Ascending aorta (tissue), 2 donors: ENCODE results near the gene DVL3. TPM values are rescaled to one million over a fixed set of nuclear protein-coding genes. Genes with fewer than 3 reads are reported as not detected.
"Not testable (repeated sequence)": the region's sequence is repeated elsewhere in the genome, so short reads cannot be mapped to it uniquely, and the experiment has no call there.

Experiments used
- DNase-seq, 2 donors: peaks; one replicate each; pipeline ENCODE4 v3.0.0-alpha.2; 2019; ENCODE audit warnings: low spot score in 2 of 2
- H3K27ac ChIP-seq, 2 donors: fragments of 200-600 bp; sonication (generic); one replicate each; pipeline ENCODE4 v1.5.1; 2016 to 2017; ENCODE audit warnings: mild to moderate bottlenecking in 1 of 2
- H3K27me3 ChIP-seq: fragments of 200-600 bp; sonication (generic); one replicate; pipeline ENCODE4 v1.5.1; 2017
- H3K36me3 ChIP-seq, 2 donors: fragments of 200-600 bp; sonication (generic); one replicate each; pipeline ENCODE4 v1.5.1; 2016
- H3K4me1 ChIP-seq, 2 donors: fragments of 200-600 bp; sonication (generic); one replicate each; pipeline ENCODE4 v1.5.1; 2016 to 2017; ENCODE audit warnings: mild to moderate bottlenecking in 1 of 2
- H3K4me3 ChIP-seq, 2 donors: fragments of 200-600 bp; sonication (generic); one replicate each; pipeline ENCODE4 v1.5.1; 2016 to 2017; ENCODE audit warnings: mild to moderate bottlenecking in 1 of 2
- H3K9me3 ChIP-seq, 2 donors: fragments of 200-600 bp; sonication (generic); one replicate each; pipeline ENCODE4 v1.5.1; 2016
- intact Hi-C: fragments of 100-400 bp; cut with DNase I; formaldehyde crosslinking; loops from one replicate; pipeline ENCODE4 v1.15.1; 2023
- total RNA-seq: library from RNA; depleted of rRNA; stranded (reverse); fragments of >200 nt; gene quantifications from one replicate; pipeline ENCODE4 v1.1.0, GENCODE V29; 2016
- TF ChIP-seq, protein P1 (sequence below), 3 experiments: fragments of 200-600 bp in 2 of 3; fragments of 450-650 bp in 1 of 3; sonication (generic) in 2 of 3; IDR thresholded peaks; one replicate each; pipeline ENCODE4 v1.5.1; 2016 to 2019; ENCODE audit warnings: antibody characterized with exemption in 3 of 3, mild to moderate bottlenecking in 1 of 3, moderate library complexity in 1 of 3

The DVL3 gene
- total RNA-seq, 1 donor from 2014 or later, result 36.6 TPM

- Histone ChIP-seq H3K4me3 (peak overlapping the region; percentile 80 to 97), H3K27ac (peak overlapping the region; percentile 87 to 89), H3K9me3 (no peaks in the 10 kb centered on the region), H3K36me3 (no peaks in the 10 kb centered on the region), H3K27me3 (no peaks in the 10 kb centered on the region), H3K4me1 (peaks cover 18 to 40% of the 10 kb centered on the region in 2 donors)
- DNase-seq, result no peak
- TF ChIP-seq, protein P1, sequence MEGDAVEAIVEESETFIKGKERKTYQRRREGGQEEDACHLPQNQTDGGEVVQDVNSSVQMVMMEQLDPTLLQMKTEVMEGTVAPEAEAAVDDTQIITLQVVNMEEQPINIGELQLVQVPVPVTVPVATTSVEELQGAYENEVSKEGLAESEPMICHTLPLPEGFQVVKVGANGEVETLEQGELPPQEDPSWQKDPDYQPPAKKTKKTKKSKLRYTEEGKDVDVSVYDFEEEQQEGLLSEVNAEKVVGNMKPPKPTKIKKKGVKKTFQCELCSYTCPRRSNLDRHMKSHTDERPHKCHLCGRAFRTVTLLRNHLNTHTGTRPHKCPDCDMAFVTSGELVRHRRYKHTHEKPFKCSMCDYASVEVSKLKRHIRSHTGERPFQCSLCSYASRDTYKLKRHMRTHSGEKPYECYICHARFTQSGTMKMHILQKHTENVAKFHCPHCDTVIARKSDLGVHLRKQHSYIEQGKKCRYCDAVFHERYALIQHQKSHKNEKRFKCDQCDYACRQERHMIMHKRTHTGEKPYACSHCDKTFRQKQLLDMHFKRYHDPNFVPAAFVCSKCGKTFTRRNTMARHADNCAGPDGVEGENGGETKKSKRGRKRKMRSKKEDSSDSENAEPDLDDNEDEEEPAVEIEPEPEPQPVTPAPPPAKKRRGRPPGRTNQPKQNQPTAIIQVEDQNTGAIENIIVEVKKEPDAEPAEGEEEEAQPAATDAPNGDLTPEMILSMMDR (IDR thresholded peaks at IDR 0.05), result no peak
- intact Hi-C loops, result loop anchor here (5.0 to 10.0 kb wide), 3 partner anchors 90 to 1062 kb away; partner anchors contain the start of genes ABCC5, ALG3, EEF1AKMT4 and MCCC1
These were observed 2.0 kb downstream of the DVL3 start for GRCh38 chr3:184157206-184157605.

DNA sequence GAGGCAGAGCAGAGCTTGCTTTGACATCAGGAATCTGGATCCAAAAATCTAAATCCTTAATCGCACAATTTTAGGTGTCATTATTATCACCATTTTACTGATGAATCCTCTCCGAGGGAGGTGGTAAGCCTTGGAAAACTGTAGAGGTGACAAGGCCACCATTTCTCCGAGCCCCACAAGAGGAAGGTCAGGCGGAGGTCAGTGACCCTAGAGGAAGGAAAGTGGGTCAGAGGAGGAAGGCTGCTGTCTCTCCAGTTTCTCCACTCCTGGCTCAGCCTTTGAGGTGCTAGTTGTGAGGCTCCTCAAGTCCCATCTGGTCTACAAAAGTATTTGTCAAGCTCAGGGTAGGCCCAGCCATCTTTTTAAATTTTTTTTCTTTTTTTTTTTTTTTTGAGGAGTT lies 3.2 kb downstream of the DVL3 start:
- H3K4me3 ChIP-seq, result peak overlapping the region in 1 of 2 donors; percentile 80
- no peaks in the 10 kb centered on the region for H3K27me3 ChIP-seq
- H3K9me3 ChIP-seq, result no peaks in the 10 kb centered on the region
- no peak for DNase-seq
- H3K27ac ChIP-seq, result peak overlapping the region; percentile 12 to 56
- peaks cover 18 to 40% of the 10 kb centered on the region in 2 donors for H3K4me1 ChIP-seq
- peaks cover 4 to 8% of the 10 kb centered on the region in 2 donors for H3K36me3 ChIP-seq
- TF ChIP-seq, protein P1 (IDR thresholded peaks at IDR 0.05), result no peak
- intact Hi-C loops, result loop anchor here (5.0 to 10.0 kb wide), 3 partner anchors 89 to 1064 kb away; partner anchors contain the start of genes ABCC5, ALG3, EEF1AKMT4 and MCCC1

DNA sequence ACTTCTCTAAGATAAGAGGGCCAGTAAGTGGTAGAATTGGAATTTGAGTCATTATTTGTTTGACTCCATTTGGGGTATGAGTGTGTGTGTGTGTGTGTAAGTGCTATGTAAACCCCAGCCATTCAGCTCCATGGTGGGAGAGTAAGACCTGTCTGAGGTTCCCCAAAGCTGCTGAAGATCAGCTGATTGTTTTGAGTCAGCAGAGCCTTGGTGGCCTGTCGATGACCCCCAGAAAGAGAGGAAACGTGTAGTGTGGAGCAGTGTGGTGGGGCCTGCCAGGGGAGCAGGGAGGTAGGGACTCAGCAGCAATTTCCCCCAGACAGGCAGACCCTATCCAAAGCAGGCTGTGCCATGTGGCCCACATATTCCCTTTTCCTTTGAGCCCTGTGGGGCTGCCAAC lies 5.3 kb downstream of the DVL3 start:
- peak overlapping the region; percentile 52 to 62 for H3K27ac ChIP-seq
- no peaks in the 10 kb centered on the region for H3K27me3 ChIP-seq
- no peak for DNase-seq
- TF ChIP-seq, protein P1 (IDR thresholded peaks at IDR 0.05), result no peak
- no peaks in the 10 kb centered on the region for H3K9me3 ChIP-seq
- peaks cover 25 to 28% of the 10 kb centered on the region in 2 donors for H3K36me3 ChIP-seq
- peak overlapping the region in 1 of 2 donors; percentile 35 for H3K4me3 ChIP-seq
- peaks cover 18 to 40% of the 10 kb centered on the region in 2 donors for H3K4me1 ChIP-seq
- intact Hi-C loops, result no loop called here

DNA sequence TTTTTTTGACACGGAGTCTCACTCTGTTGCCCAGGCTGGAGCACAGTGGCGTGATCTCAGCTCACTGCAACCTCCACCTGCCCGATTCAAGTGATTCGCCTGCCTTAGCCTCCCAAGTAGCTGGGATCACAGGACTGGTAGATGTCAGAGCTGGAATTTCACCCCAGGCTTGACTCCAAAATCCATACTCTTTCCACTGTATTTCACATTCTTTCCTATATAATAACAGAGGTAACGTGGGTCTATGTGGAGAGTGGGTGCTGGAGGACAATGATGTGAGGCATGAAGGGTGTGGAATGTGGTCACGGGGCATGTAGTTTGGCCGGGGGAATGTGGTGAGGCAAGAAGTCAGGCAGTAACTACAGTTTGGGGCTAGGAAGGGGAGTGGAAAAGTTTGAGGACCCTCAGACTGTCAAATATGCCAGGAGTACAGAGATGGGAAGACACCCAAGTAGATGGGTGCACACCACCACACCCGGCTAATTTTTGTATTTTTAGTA lies 7.4 kb downstream of the DVL3 start:
- intact Hi-C loops, H3K27ac ChIP-seq, H3K27me3 ChIP-seq, DNase-seq, H3K9me3 ChIP-seq, H3K4me3 ChIP-seq: not testable (repeated sequence)
- H3K36me3 ChIP-seq, result peaks cover 46 to 50% of the 10 kb centered on the region in 2 donors
- H3K4me1 ChIP-seq, result peaks cover 9 to 32% of the 10 kb centered on the region in 2 donors

DNA sequence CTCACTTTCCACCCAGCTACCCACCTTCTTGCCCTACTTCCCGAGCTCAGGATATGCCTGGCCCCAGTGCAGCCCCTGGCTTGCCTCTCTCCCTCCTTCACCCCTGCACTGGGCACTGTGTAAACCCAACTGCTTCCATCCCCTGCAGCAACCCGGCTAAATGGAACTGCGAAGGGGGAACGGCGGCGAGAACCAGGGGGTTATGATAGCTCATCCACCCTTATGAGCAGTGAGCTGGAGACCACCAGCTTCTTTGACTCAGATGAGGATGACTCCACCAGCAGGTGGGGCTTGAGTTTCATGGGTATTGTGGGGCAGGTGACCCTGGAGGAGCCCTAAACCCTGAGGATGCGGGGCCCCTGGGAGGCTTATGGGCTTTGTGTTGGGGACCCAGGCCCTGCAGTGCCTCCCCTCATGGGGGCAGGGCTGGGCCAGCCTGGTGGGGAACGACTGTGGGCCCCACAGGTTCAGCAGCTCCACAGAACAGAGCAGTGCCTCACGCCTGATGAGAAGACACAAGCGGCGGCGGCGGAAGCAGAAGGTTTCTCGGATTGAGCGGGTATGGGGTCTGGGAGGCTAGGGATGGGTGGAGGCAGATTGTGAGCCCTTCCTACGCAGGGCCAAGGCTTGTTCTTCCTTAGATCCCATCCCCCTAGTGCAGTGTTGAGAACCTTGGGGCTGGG lies 9.6 kb downstream of the DVL3 start:
- DNase-seq, result no peak
- no peaks in the 10 kb centered on the region for H3K27me3 ChIP-seq
- no peak overlapping the region for H3K4me3 ChIP-seq
- intact Hi-C loops, result no loop called here
- TF ChIP-seq, protein P1 (IDR thresholded peaks at IDR 0.05), result no peak
- H3K27ac ChIP-seq, result no peak overlapping the region
- H3K4me1 ChIP-seq, result peaks cover 9 to 20% of the 10 kb centered on the region in 2 donors
- no peaks in the 10 kb centered on the region for H3K9me3 ChIP-seq
- peaks cover 61 to 70% of the 10 kb centered on the region in 2 donors for H3K36me3 ChIP-seq

DNA sequence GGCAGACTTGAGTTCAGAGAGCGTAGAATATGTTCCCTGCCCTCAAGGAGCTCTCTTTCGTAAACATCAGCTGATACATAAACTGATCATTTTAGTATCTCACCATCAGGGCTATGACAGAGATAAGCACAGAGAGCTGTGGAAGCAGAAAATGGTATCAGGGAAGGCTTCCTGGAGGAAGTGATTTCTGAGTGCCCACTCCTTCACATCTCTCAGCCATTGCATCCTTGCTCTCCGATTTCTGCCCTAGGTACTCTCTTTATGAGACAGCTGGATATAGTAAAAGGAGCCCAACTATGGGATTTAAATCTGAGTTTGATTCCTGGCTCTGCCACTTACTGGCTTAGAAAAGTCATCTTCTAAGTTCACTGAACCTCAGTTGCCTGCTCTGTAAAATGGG lies 10.4 kb downstream of the DVL3 start:
- H3K4me3 ChIP-seq, result no peak overlapping the region
- peaks cover 8 to 17% of the 10 kb centered on the region in 2 donors for H3K4me1 ChIP-seq
- intact Hi-C loops, result no loop called here
- H3K27me3 ChIP-seq, result no peaks in the 10 kb centered on the region
- no peak overlapping the region for H3K27ac ChIP-seq
- no peaks in the 10 kb centered on the region for H3K9me3 ChIP-seq
- TF ChIP-seq, protein P1 (IDR thresholded peaks at IDR 0.05), result no peak
- DNase-seq, result no peak
- H3K36me3 ChIP-seq, result peaks cover 68 to 78% of the 10 kb centered on the region in 2 donors
